Natural killer cell (primary cell): Measurements from ENCODE around the gene ZNF783. TPM values are rescaled to one million over a fixed set of nuclear protein-coding genes. Genes with fewer than 3 reads are reported as not detected.

ENCODE experiments used
- ATAC-seq, 3 donors: fragments of 150-1000 bp in 2 of 3; fragments of 200-7000 bp in 1 of 3; cut with Tn5 transposase; 1 replicate in 1 of 3; 2 replicates in 2 of 3; pipeline ENCODE4 v1.10.0; 2021; ENCODE audit warnings: mild to moderate bottlenecking in 2 of 3, moderate library complexity in 2 of 3
- DNase-seq, 2 donors: peaks; one replicate each; pipeline versions ENCODE4 v3.0.0 to v3.0.0-alpha.2; 2013 to 2021; ENCODE audit warnings: mixed read lengths in 1 of 2
- H3K27ac ChIP-seq: one replicate; pipeline ENCODE4 v1.5.1; 2013; ENCODE audit warnings: mild to moderate bottlenecking, low read length
- H3K27me3 ChIP-seq: one replicate; pipeline ENCODE4 v1.6.1; 2013; ENCODE audit warnings: low read length; ENCODE audit not compliant: control insufficient read depth, insufficient read depth
- H3K36me3 ChIP-seq: one replicate; pipeline ENCODE4 v1.6.1; 2013; ENCODE audit warnings: low read length; ENCODE audit not compliant: control insufficient read depth, insufficient read depth
- H3K4me1 ChIP-seq: one replicate; pipeline ENCODE4 v1.6.1; 2013; ENCODE audit warnings: low read length; ENCODE audit not compliant: control insufficient read depth, insufficient read depth
- H3K4me3 ChIP-seq: one replicate; pipeline ENCODE4 v1.5.1; 2013; ENCODE audit warnings: low read length
- H3K9me3 ChIP-seq: one replicate; pipeline ENCODE4 v1.6.1; 2013; ENCODE audit warnings: low read length; ENCODE audit not compliant: control insufficient read depth, insufficient read depth
- H3K27ac Mint-ChIP-seq, 2 donors: one replicate each; pipeline ENCODE4 v1.8.0; 2022; ENCODE audit warnings: mild to moderate bottlenecking in 2 of 2, mixed read lengths in 2 of 2, moderate library complexity in 1 of 2
- H3K27me3 Mint-ChIP-seq, 2 donors: one replicate each; pipeline ENCODE4 v1.8.0; 2022; ENCODE audit warnings: low read depth in 2 of 2, mixed read lengths in 2 of 2
- H3K36me3 Mint-ChIP-seq: one replicate; pipeline ENCODE4 v1.8.0; 2022; ENCODE audit warnings: mixed read lengths
- H3K4me1 Mint-ChIP-seq, 2 donors: one replicate each; pipeline ENCODE4 v1.8.0; 2022; ENCODE audit warnings: mixed read lengths in 2 of 2
- H3K4me3 Mint-ChIP-seq: one replicate; pipeline ENCODE4 v1.8.0; 2022; ENCODE audit warnings: mild to moderate bottlenecking, moderate library complexity, mixed read lengths
- H3K9me3 Mint-ChIP-seq, 2 donors: one replicate each; pipeline ENCODE4 v1.8.0; 2022; ENCODE audit warnings: mixed read lengths in 2 of 2
- CTCF ChIP-seq: fragments of 200-600 bp; IDR thresholded peaks from one replicate; pipeline ENCODE4 v1.8.0; 2022; ENCODE audit warnings: antibody characterized with exemption
- WGBS: methylation state at CpG from one replicate; pipeline ENCODE4 v1.1.7; 2013; ENCODE audit warnings: missing lambda C conversion rate; ENCODE audit not compliant: insufficient coverage; 5-methylcytosine and 5-hydroxymethylcytosine counted together
- intact Hi-C: fragments of 100-400 bp; cut with micrococcal nuclease; formaldehyde crosslinking; loops from one replicate; pipeline ENCODE4 v1.14.2; 2022
- total RNA-seq, 4 donors: library from RNA; stranded (reverse); fragments of 120-200 nt in 1 of 4; gene quantifications; one replicate each; pipeline versions ENCODE4 v1.2.3 to v1.2.4, GENCODE V29; 2013 to 2022

The ZNF783 gene
- total RNA-seq, 3 donors from 2014 or later (not counting 1 experiment from before 2014, with no cell fraction given) = 24.0 to 29.8 (median 28.3) TPM

GRCh38 chr7:149294634-149295480 is 32.9 kb downstream of the ZNF783 start:
- Mint-ChIP-seq H3K4me3 (no peak overlapping the region), H3K27ac (no peak overlapping the region), H3K36me3 (no peaks in the 10 kb centered on the region), H3K27me3 (no peaks in the 10 kb centered on the region), H3K9me3 (no peaks in the 10 kb centered on the region), H3K4me1 (peaks cover 9 to 13% of the 10 kb centered on the region in 2 donors)
- ATAC-seq (no peak), DNase-seq (no peak)
- intact Hi-C loops = no loop called here
- Histone ChIP-seq H3K27ac (no peak overlapping the region), H3K27me3 (no peaks in the 10 kb centered on the region), H3K4me3 (no peak overlapping the region), H3K9me3 (no peaks in the 10 kb centered on the region), H3K36me3 (no peaks in the 10 kb centered on the region), H3K4me1 (peaks cover 8% of the 10 kb centered on the region)
- 97% methylated on average over 55 of the region's 55 CpGs for WGBS
- TF ChIP-seq CTCF = no peak

DNA sequence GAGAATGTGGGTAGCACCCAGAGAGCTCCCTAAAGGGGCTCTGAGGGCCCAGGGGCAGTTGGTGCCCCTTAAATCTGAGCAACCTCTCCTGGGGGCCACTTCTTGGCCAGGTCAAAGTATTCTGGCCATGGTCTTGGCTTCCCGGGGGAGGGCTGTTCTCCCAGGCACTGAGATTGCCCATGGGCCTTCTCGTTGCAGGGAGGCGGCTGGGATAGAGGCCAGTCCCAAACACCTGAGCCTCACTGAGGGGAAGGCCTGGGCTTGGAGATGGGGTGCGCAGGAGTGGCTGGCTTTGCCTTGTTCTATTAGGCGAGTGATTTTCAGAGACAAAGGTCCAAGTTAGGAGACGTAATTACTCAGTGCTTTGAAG is 33.5 kb downstream of the ZNF783 start:
- H3K27me3 ChIP-seq = no peaks in the 10 kb centered on the region
- TF ChIP-seq CTCF = no peak
- H3K9me3 Mint-ChIP-seq = no peaks in the 10 kb centered on the region
- H3K4me1 ChIP-seq = peaks cover 8% of the 10 kb centered on the region
- H3K4me3 ChIP-seq = no peak overlapping the region
- no peak for DNase-seq
- no peak overlapping the region for H3K27ac Mint-ChIP-seq
- H3K4me3 Mint-ChIP-seq = no peak overlapping the region
- no peaks in the 10 kb centered on the region for H3K27me3 Mint-ChIP-seq
- no peaks in the 10 kb centered on the region for H3K9me3 ChIP-seq
- intact Hi-C loops = no loop called here
- peaks cover 8 to 12% of the 10 kb centered on the region in 2 donors for H3K4me1 Mint-ChIP-seq
- H3K27ac ChIP-seq = no peak overlapping the region
- 96% methylated on average over 6 of the region's 6 CpGs for WGBS
- no peaks in the 10 kb centered on the region for H3K36me3 Mint-ChIP-seq
- ATAC-seq = no peak
- no peaks in the 10 kb centered on the region for H3K36me3 ChIP-seq

GRCh38 chr7:149296368-149296767 is 34.4 kb downstream of the ZNF783 start:
- H3K9me3 Mint-ChIP-seq = no peaks in the 10 kb centered on the region
- H3K27ac Mint-ChIP-seq = no peak overlapping the region
- no peaks in the 10 kb centered on the region for H3K36me3 Mint-ChIP-seq

More at GRCh38 chr7:149296368-149296767, 34.4 kb downstream of the ZNF783 start:
- H3K27ac ChIP-seq = no peak overlapping the region
- no peaks in the 10 kb centered on the region for H3K9me3 ChIP-seq
- H3K27me3 ChIP-seq = no peaks in the 10 kb centered on the region
- no peak overlapping the region for H3K4me3 ChIP-seq
- no peaks in the 10 kb centered on the region for H3K36me3 ChIP-seq
- no peak for DNase-seq
- peaks cover 1% of the 10 kb centered on the region for H3K4me1 ChIP-seq
- intact Hi-C loops = no loop called here
- no peak for TF ChIP-seq CTCF
- ATAC-seq = no peak
- Mint-ChIP-seq H3K4me3 (no peak overlapping the region), H3K4me1 (peaks cover 0 to 3% of the 10 kb centered on the region in 2 donors), H3K27me3 (no peaks in the 10 kb centered on the region)
- 92% methylated on average over 4 of the region's 4 CpGs for WGBS
